Gastroesophageal sphincter (tissue), 4 donors: ENCODE data around the gene BOD1L2. TPM values are rescaled to one million over a fixed set of nuclear protein-coding genes. Genes with fewer than 3 reads are reported as not detected.

ENCODE experiments used
- ATAC-seq: fragments of 150-250 bp; one replicate; pipeline ENCODE4 v1.9.1; 2016; ENCODE audit warnings: mild to moderate bottlenecking, moderate library complexity
- H3K27ac ChIP-seq, 4 donors: fragments of 200-600 bp; sonication (generic) in 3 of 4; 1 replicate in 3 of 4; 2 replicates in 1 of 4; pipeline ENCODE4 v1.5.1; 2016 to 2019
- H3K27me3 ChIP-seq: fragments of 200-600 bp; sonication (generic); one replicate; pipeline ENCODE4 v1.5.1; 2019
- H3K36me3 ChIP-seq, 2 donors: fragments of 200-600 bp; sonication (generic); one replicate each; pipeline ENCODE4 v1.5.1; 2019; ENCODE audit warnings: control low read depth in 1 of 2
- H3K4me1 ChIP-seq, 3 donors: fragments of 200-600 bp; sonication (generic); 1 replicate in 2 of 3; 2 replicates in 1 of 3; pipeline ENCODE4 v1.5.1; 2016 to 2019; ENCODE audit warnings: control low read depth in 2 of 3
- H3K4me3 ChIP-seq, 2 donors: fragments of 200-600 bp; sonication (generic); one replicate each; pipeline ENCODE4 v1.5.1; 2019; ENCODE audit warnings: mild to moderate bottlenecking in 1 of 2, moderate library complexity in 1 of 2
- H3K9me3 ChIP-seq, 3 donors: fragments of 200-600 bp; sonication (generic); one replicate each; pipeline ENCODE4 v1.5.1; 2017 to 2019; ENCODE audit warnings: control low read depth in 2 of 3
- CTCF ChIP-seq, 4 experiments: fragments of 200-600 bp in 2 of 4; fragments of 450-650 bp in 2 of 4; sonication (generic) in 1 of 4; IDR thresholded peaks; one replicate each; pipeline ENCODE4 v1.5.1; 2017 to 2019; ENCODE audit warnings: antibody characterized with exemption in 4 of 4, mild to moderate bottlenecking in 2 of 4, moderate library complexity in 2 of 4
- EP300 ChIP-seq: sonication (generic); formaldehyde crosslinking; IDR thresholded peaks from one replicate; pipeline ENCODE4 v1.6.1; 2017; ENCODE audit warnings: antibody characterized with exemption, mild to moderate bottlenecking
- POLR2A ChIP-seq, 2 donors: fragments of 450-650 bp; IDR thresholded peaks; one replicate each; pipeline ENCODE4 v1.6.1; 2017; ENCODE audit warnings: antibody characterized with exemption in 2 of 2, mild to moderate bottlenecking in 2 of 2, moderate library complexity in 1 of 2
- POLR2AphosphoS5 ChIP-seq: sonication (generic); formaldehyde crosslinking; IDR thresholded peaks from one replicate; pipeline ENCODE4 v1.6.1; 2017; ENCODE audit warnings: antibody characterized with exemption
- WGBS, 2 donors: methylation state at CpG; one replicate each; pipeline ENCODE4 v1.1.5; 2018; ENCODE audit warnings: low coverage in 1 of 2; 5-methylcytosine and 5-hydroxymethylcytosine counted together
- total RNA-seq, 4 donors: library from RNA; depleted of rRNA; stranded (reverse); fragments of >200 nt; gene quantifications; one replicate each; pipeline ENCODE4 v1.1.0, GENCODE V29; 2016

Gene BOD1L2
- total RNA-seq, 4 donors from 2014 or later, result not detected

GRCh38 chr18:57197261-57197660, 50.4 kb downstream of the BOD1L2 start:
- H3K4me1 ChIP-seq, result no peaks in the 10 kb centered on the region
- peaks cover 5% of the 10 kb centered on the region for H3K27me3 ChIP-seq
- no peak for ATAC-seq
- no peaks in the 10 kb centered on the region for H3K36me3 ChIP-seq
- H3K9me3 ChIP-seq, result no peaks in the 10 kb centered on the region
- WGBS, 2 donors, result 33% methylated on average over 1 of the region's 1 CpG; no CpG with 5 or more reads in 1 of the 2 donors
- H3K4me3 ChIP-seq, result no peak overlapping the region
- TF ChIP-seq EP300 (no peak), CTCF (IDR thresholded peaks at IDR 0.05) (no peak), POLR2A (IDR thresholded peaks at IDR 0.05) (no peak), POLR2AphosphoS5 (no peak)
- H3K27ac ChIP-seq, result no peak overlapping the region

GRCh38 chr18:57198073-57198472, 51.2 kb downstream of the BOD1L2 start:
- no peaks in the 10 kb centered on the region for H3K9me3 ChIP-seq
- no peak for ATAC-seq
- H3K4me3 ChIP-seq, result no peak overlapping the region
- H3K27me3 ChIP-seq, result no peaks in the 10 kb centered on the region
- no peaks in the 10 kb centered on the region for H3K4me1 ChIP-seq
- 33 to 60% methylated on average over 1 of the region's 1 CpG for WGBS, 2 donors
- no peaks in the 10 kb centered on the region for H3K36me3 ChIP-seq
- no peak overlapping the region for H3K27ac ChIP-seq
- TF ChIP-seq POLR2A (IDR thresholded peaks at IDR 0.05) (no peak), POLR2AphosphoS5 (no peak), CTCF (IDR thresholded peaks at IDR 0.05) (no peak), EP300 (no peak)

Other genes starting within 250 kb of the BOD1L2 start
- gene ST8SIA3, start 205.5 kb downstream of the BOD1L2 start, total RNA-seq, result under 1 TPM in 2 of 4 donors, not detected in 2; under 0.01 to 0.04 TPM